Measurements from ENCODE around the gene TNFAIP8. TPM values are rescaled to one million over a fixed set of nuclear protein-coding genes. Genes with fewer than 3 reads are reported as not detected.

Gene TNFAIP8
- total RNA-seq, 1 donor from 2014 or later: 40.6 TPM

- H2AFZ ChIP-seq (replicated peaks): no peak overlapping the region
- H3K4me1 ChIP-seq: no peaks in the 10 kb centered on the region
- Mint-ChIP-seq H3K36me3 (no peaks in the 10 kb centered on the region), H3K27me3 (ENCODE audit: insufficient read depth, low read depth) (no peaks in the 10 kb centered on the region), H3K4me1 (peaks cover 26% of the 10 kb centered on the region), H3K27ac (no peak overlapping the region), H3K9me3 (no peaks in the 10 kb centered on the region), H3K4me3 (no peak overlapping the region)
- no peak overlapping the region for H3K9ac ChIP-seq
- no peak overlapping the region for H3K4me3 ChIP-seq
- H3K27ac ChIP-seq: no peak overlapping the region
- H3K27me3 ChIP-seq: no peaks in the 10 kb centered on the region
- no peaks in the 10 kb centered on the region for H3K9me3 ChIP-seq (ENCODE audit: low read depth)
- H3F3A ChIP-seq (ENCODE audit: low read depth): no peaks in the 10 kb centered on the region
- TF ChIP-seq CTCF (IDR thresholded peaks at IDR 0.05): no peak
- TF ChIP-seq EZH2 (IDR thresholded peaks at IDR 0.05): no peak
- no peak for TF ChIP-seq EZH2phosphoT487 (IDR thresholded peaks at IDR 0.05)
- H3K4me2 ChIP-seq: no peak overlapping the region
- no peaks in the 10 kb centered on the region for H4K20me1 ChIP-seq (ENCODE audit: low read depth)
- no peaks in the 10 kb centered on the region for H3K36me3 ChIP-seq
- no peaks in the 10 kb centered on the region for H3K79me2 ChIP-seq (ENCODE audit: low read depth)
- no peak for DNase-seq (ENCODE audit: low spot score)
These were observed 31.0 kb downstream of the TNFAIP8 start for GRCh38 chr5:119386596-119387344.

GRCh38 chr5:119387945-119388618 is 32.3 kb downstream of the TNFAIP8 start:
- Mint-ChIP-seq H3K27me3 (ENCODE audit: insufficient read depth, low read depth) (no peaks in the 10 kb centered on the region), H3K36me3 (peaks cover 3% of the 10 kb centered on the region), H3K9me3 (no peaks in the 10 kb centered on the region), H3K4me1 (peaks cover 25% of the 10 kb centered on the region), H3K27ac (no peak overlapping the region), H3K4me3 (no peak overlapping the region)
- Histone ChIP-seq H3K4me2 (no peak overlapping the region), H3K4me1 (no peaks in the 10 kb centered on the region), H3K9me3 (ENCODE audit: low read depth) (no peaks in the 10 kb centered on the region), H3K27ac (no peak overlapping the region), H3K79me2 (ENCODE audit: low read depth) (no peaks in the 10 kb centered on the region), H4K20me1 (ENCODE audit: low read depth) (no peaks in the 10 kb centered on the region), H2AFZ (replicated peaks) (no peak overlapping the region), H3K4me3 (no peak overlapping the region), H3K36me3 (no peaks in the 10 kb centered on the region), H3F3A (ENCODE audit: low read depth) (no peaks in the 10 kb centered on the region), H3K27me3 (no peaks in the 10 kb centered on the region), H3K9ac (no peak overlapping the region)
- no peak for TF ChIP-seq EZH2phosphoT487 (IDR thresholded peaks at IDR 0.05)
- no peak for TF ChIP-seq CTCF (IDR thresholded peaks at IDR 0.05)
- no peak for TF ChIP-seq EZH2 (IDR thresholded peaks at IDR 0.05)
- no peak for DNase-seq (ENCODE audit: low spot score)

GRCh38 chr5:119388619-119389190 is 32.9 kb downstream of the TNFAIP8 start:
- Histone ChIP-seq H3F3A (ENCODE audit: low read depth) (no peaks in the 10 kb centered on the region), H3K9me3 (ENCODE audit: low read depth) (no peaks in the 10 kb centered on the region), H3K4me1 (no peaks in the 10 kb centered on the region), H3K27me3 (no peaks in the 10 kb centered on the region), H3K36me3 (no peaks in the 10 kb centered on the region), H3K4me3 (no peak overlapping the region), H3K79me2 (ENCODE audit: low read depth) (no peaks in the 10 kb centered on the region), H4K20me1 (ENCODE audit: low read depth) (no peaks in the 10 kb centered on the region), H3K27ac (no peak overlapping the region), H3K4me2 (no peak overlapping the region), H3K9ac (no peak overlapping the region), H2AFZ (replicated peaks) (no peak overlapping the region)
- no peaks in the 10 kb centered on the region for H3K9me3 Mint-ChIP-seq
- H3K4me1 Mint-ChIP-seq: peaks cover 18% of the 10 kb centered on the region
- peaks cover 8% of the 10 kb centered on the region for H3K36me3 Mint-ChIP-seq
- H3K4me3 Mint-ChIP-seq: no peak overlapping the region
- no peaks in the 10 kb centered on the region for H3K27me3 Mint-ChIP-seq (ENCODE audit: insufficient read depth, low read depth)
- DNase-seq (ENCODE audit: low spot score): no peak
- no peak overlapping the region for H3K27ac Mint-ChIP-seq
- TF ChIP-seq EZH2phosphoT487 (IDR thresholded peaks at IDR 0.05) (no peak), CTCF (IDR thresholded peaks at IDR 0.05) (no peak)

All from neural progenitor cell (in vitro differentiated cells).